Cardiac fibroblast (primary cell): ENCODE data around the gene HSF2BP.
A peak's percentile ranks its signal among the peaks of the same experiment; 100 is the strongest.

Experiments used
- DNase-seq, 2 donors: peaks; one replicate each; pipeline versions ENCODE4 v3.0.0 to v3.0.0-alpha.2; 2010; ENCODE audit warnings: low read depth in 2 of 2
- H3K4me3 ChIP-seq, 2 donors: replicated peaks in 1 of 2; 1 replicate in 1 of 2; 2 replicates in 1 of 2; pipeline ENCODE4 v1.5.1; 2011; ENCODE audit warnings: low read depth in 2 of 2, low read length in 2 of 2, mild to moderate bottlenecking in 2 of 2, moderate library complexity in 1 of 2
- TF ChIP-seq, protein P1 (sequence below): IDR thresholded peaks from one replicate; pipeline ENCODE4 v1.5.1; 2011; ENCODE audit warnings: low read depth, mild to moderate bottlenecking, low read length, inconsistent platforms

Gene HSF2BP

GRCh38 chr21:43590194-43590593 lies 69.1 kb downstream of the HSF2BP start:
- peak in 1 of 2 donors; percentile 91 for DNase-seq
- H3K4me3 ChIP-seq: no peak overlapping the region
- TF ChIP-seq, protein P1, sequence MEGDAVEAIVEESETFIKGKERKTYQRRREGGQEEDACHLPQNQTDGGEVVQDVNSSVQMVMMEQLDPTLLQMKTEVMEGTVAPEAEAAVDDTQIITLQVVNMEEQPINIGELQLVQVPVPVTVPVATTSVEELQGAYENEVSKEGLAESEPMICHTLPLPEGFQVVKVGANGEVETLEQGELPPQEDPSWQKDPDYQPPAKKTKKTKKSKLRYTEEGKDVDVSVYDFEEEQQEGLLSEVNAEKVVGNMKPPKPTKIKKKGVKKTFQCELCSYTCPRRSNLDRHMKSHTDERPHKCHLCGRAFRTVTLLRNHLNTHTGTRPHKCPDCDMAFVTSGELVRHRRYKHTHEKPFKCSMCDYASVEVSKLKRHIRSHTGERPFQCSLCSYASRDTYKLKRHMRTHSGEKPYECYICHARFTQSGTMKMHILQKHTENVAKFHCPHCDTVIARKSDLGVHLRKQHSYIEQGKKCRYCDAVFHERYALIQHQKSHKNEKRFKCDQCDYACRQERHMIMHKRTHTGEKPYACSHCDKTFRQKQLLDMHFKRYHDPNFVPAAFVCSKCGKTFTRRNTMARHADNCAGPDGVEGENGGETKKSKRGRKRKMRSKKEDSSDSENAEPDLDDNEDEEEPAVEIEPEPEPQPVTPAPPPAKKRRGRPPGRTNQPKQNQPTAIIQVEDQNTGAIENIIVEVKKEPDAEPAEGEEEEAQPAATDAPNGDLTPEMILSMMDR: no peak

DNA sequence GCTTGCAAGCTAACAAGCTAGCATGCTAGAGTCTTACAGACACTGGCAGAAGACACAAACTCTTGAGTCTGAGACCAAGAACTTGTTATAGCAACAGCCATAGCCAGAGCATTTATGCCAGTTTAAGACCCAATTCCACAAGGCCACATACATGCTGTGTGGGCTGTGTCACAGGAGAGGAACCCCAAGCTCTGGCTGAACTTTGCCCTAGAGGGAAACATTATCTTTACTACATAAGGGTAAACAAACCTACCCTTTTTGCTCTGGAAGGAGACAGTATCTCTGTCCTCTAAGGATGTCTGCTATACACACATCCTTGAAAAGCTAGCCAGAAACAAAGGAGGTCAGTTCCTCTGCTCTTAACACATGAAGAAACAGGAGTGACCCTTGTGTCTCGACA lies 70.3 kb downstream of the HSF2BP start:
- DNase-seq: no peak

GRCh38 chr21:43585924-43586413 lies 73.3 kb downstream of the HSF2BP start:
- H3K4me3 ChIP-seq: no peak overlapping the region
- peak; percentile 100 for DNase-seq
- TF ChIP-seq, protein P1: no peak

More for the DNA sequence above, 70.3 kb downstream of the HSF2BP start:
- no peak overlapping the region for H3K4me3 ChIP-seq
- TF ChIP-seq, protein P1: no peak

GRCh38 chr21:43585514-43585913 lies 73.8 kb downstream of the HSF2BP start:
- H3K4me3 ChIP-seq: no peak overlapping the region
- DNase-seq: peak; percentile 49 to 74
- TF ChIP-seq, protein P1: no peak

- no peak overlapping the region for H3K4me3 ChIP-seq
- TF ChIP-seq, protein P1: no peak
- no peak for DNase-seq
These were observed 77.8 kb downstream of the HSF2BP start for GRCh38 chr21:43581453-43581852.

DNA sequence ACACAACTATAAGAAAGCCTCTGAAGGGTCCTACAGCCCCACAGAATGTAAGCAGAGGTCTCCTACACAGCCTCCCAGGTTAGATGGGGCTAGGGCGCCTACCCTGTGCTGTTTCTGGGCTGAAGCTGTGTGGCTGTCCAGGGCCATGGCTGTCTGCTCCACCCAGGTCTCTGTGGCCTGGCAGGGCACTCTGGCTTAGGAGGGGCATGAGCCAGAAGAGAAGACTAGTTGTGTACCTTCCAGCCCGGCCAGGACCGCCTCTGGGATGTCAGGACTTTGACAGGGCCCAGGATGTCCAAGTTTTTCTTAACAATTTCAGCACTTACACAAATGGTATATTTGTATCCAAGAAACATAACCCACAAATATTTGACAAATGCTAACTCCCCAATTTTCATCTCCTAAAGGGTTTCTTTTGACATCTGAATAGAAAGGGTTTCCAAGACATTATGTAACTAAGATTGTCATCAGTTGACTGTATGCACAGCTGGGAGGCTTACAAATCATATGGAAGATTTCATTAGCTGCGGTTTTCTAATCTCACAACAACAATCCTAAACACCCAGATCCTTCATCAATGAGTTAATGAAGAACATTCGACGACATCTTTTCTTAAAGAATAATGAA lies 80.5 kb downstream of the HSF2BP start:
- peak; percentile 84 to 86 for DNase-seq

More for the DNA sequence above, 80.5 kb downstream of the HSF2BP start:
- TF ChIP-seq, protein P1: no peak
- no peak overlapping the region for H3K4me3 ChIP-seq
